ENCODE data around the gene HYLS1. TPM values are rescaled to one million over a fixed set of nuclear protein-coding genes. Genes with fewer than 3 reads are reported as not detected.

The HYLS1 gene
- total and polyA plus RNA-seq, 8 donors = 0.71 to 2.4 (median 1.6) TPM

- no peak for TF ChIP-seq CTCF (IDR thresholded peaks at IDR 0.05)
- no peak for DNase-seq
- Histone ChIP-seq H3K36me3 (no peaks in the 10 kb centered on the region), H3K27ac (no peak overlapping the region), H3K27me3 (no peaks in the 10 kb centered on the region), H3K9me3 (no peaks in the 10 kb centered on the region), H3K4me3 (no peak overlapping the region), H3K4me1 (peaks cover 0 to 7% (median 7%) of the 10 kb centered on the region in 3 donors)
- FAIRE-seq = no peak
- intact Hi-C loops (cut with DNase I) = no loop called here
- no peak for ATAC-seq
- 75 to 76% methylated on average over 20 to 23 of the region's 23 CpGs for WGBS, 2 donors
Measured at GRCh38 chr11:125948278-125949051, 61.0 kb downstream of the HYLS1 start.

DNA sequence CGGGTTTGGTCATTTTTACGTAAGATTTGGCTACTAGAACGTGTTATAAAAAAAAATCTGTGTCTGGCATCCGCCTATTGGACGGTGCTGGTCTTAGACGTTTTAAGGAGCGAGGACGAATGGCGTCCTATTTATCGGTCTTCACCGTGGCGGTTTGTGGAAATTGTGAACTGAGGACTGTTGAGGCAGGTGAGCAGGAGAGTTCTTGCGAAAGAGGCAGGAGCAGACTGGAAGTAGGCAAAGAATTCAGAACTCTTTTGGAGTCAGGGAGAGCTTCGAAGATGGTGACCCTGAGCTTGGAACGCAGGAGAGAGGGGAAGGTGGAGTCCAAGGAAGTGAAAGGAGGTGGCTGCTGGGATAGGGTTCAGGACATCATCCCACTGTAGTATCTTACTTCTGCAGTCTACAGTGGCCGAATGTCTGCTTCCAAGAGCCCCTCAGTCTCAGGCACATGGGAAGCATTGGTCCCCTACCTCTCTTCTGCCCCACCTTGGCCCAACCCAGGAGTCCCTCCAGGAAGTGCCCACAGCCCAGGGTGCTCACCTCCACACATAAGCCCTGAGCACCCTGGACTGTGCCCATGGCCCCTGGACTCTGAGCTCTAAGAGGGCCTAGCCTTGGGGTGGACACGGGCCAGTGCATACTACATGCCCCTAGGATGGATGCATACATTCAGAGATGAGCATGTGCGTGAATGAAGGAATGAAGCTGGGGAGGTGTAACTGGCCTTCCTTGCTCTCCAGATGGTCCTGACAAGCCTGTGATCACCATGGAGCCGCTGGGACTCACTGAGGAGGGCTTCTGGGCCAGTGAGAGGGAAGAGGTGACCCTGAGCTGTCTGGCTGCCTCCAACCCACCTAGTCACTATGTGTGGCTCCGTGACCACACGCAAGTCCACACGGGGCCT lies 62.1 kb downstream of the HYLS1 start:
- H3K4me1 ChIP-seq = peaks cover 0 to 7% (median 7%) of the 10 kb centered on the region in 3 donors
- DNase-seq = no peak
- no peak for TF ChIP-seq CTCF (IDR thresholded peaks at IDR 0.05)
- whole genome bisulfite sequencing, 2 donors = 84 to 90% methylated on average over 22 of the region's 22 CpGs
- no peak overlapping the region for H3K4me3 ChIP-seq
- intact Hi-C loops (cut with DNase I) = no loop called here
- ATAC-seq = no peak
- FAIRE-seq = no peak
- H3K36me3 ChIP-seq = no peaks in the 10 kb centered on the region
- no peaks in the 10 kb centered on the region for H3K27me3 ChIP-seq
- H3K9me3 ChIP-seq = no peaks in the 10 kb centered on the region
- H3K27ac ChIP-seq = no peak overlapping the region

DNA sequence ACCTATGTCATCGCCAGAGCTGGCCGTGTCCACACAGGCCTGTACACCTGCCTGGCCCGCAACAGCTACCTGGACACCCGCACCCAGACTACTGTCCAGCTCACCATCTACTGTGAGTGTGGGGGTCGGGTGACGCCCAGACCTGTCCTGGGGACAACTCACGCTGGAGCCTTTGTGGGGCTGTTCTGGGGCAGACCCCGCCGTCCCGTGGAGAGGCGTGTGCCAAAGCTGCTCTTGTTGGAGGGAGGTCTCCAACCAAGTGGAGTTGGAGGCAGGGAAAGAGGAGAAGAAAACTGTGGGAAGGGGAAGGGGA lies 62.7 kb downstream of the HYLS1 start:
- TF ChIP-seq CTCF (IDR thresholded peaks at IDR 0.05) = no peak

More for the DNA sequence above, 62.7 kb downstream of the HYLS1 start:
- Histone ChIP-seq H3K4me1 (peaks cover 0 to 7% (median 7%) of the 10 kb centered on the region in 3 donors), H3K9me3 (no peaks in the 10 kb centered on the region), H3K27ac (peak overlapping the region in 1 of 4 donors; percentile 72), H3K36me3 (no peaks in the 10 kb centered on the region), H3K27me3 (no peaks in the 10 kb centered on the region), H3K4me3 (no peak overlapping the region)
- intact Hi-C loops (cut with DNase I) = no loop called here
- DNase-seq (no peak), ATAC-seq (no peak), FAIRE-seq (no peak)
- 81 to 87% methylated on average over 11 of the region's 11 CpGs for WGBS, 2 donors

Other genes with a start within 250 kb of the HYLS1 start
- gene ACRV1, start 206.8 kb upstream of the HYLS1 start, total RNA-seq = not detected
- gene ACRV1, start 206.8 kb upstream of the HYLS1 start, polyA plus RNA-seq = not detected
- gene PATE1, start 141.4 kb upstream of the HYLS1 start, total RNA-seq = not detected
- gene PATE1, start 141.4 kb upstream of the HYLS1 start, polyA plus RNA-seq = not detected
- gene PATE2, start 108.8 kb upstream of the HYLS1 start, total RNA-seq = under 1 TPM in 1 of 6 donors, not detected in 5; 0.08 TPM
- gene PATE2, start 108.8 kb upstream of the HYLS1 start, polyA plus RNA-seq = not detected
- not detected for gene PATE3, start 99.5 kb upstream of the HYLS1 start, total RNA-seq
- gene PATE3, start 99.5 kb upstream of the HYLS1 start, polyA plus RNA-seq = not detected
- not detected for gene PATE4, start 54.4 kb upstream of the HYLS1 start, total RNA-seq
- not detected for gene PATE4, start 54.4 kb upstream of the HYLS1 start, polyA plus RNA-seq
- gene PUS3, start 15.5 kb downstream of the HYLS1 start, total RNA-seq = 10 to 100 TPM in 4 of 6 donors, 1 to 10 TPM in 2; 8.9 to 17.9 (median 11.5) TPM
- 10 to 100 TPM in 1 of 2 donors, 1 to 10 TPM in 1; 10.0 to 10.6 TPM for gene PUS3, start 15.5 kb downstream of the HYLS1 start, polyA plus RNA-seq
- under 1 TPM; 0.41 to 0.98 (median 0.64) TPM for gene DDX25, start 16.8 kb downstream of the HYLS1 start, total RNA-seq
- gene DDX25, start 16.8 kb downstream of the HYLS1 start, polyA plus RNA-seq = 1 to 10 TPM in 1 of 2 donors, under 1 TPM in 1; 0.49 to 7.1 TPM
- gene VSIG10L2, start 58.4 kb downstream of the HYLS1 start, total RNA-seq = under 1 TPM in 2 of 6 donors, not detected in 4; 0.28 to 0.52 TPM
- gene VSIG10L2, start 58.4 kb downstream of the HYLS1 start, polyA plus RNA-seq = under 1 TPM; 0.14 to 0.15 TPM
- gene CDON, start 175.2 kb downstream of the HYLS1 start, total RNA-seq = 10 to 100 TPM in 1 of 6 donors, 1 to 10 TPM in 5; 2.0 to 10.7 (median 4.5) TPM
- 1 to 10 TPM in 1 of 2 donors, under 1 TPM in 1; 0.80 to 1.3 TPM for gene CDON, start 175.2 kb downstream of the HYLS1 start, polyA plus RNA-seq